ENCODE measurements around the gene TRMT61A. TPM values are rescaled to one million over a fixed set of nuclear protein-coding genes. Genes with fewer than 3 reads are reported as not detected.

Gene TRMT61A
- total and polyA plus RNA-seq, 2 of the 4 experiments (the other 2 are of a cell fraction) = 5.7 to 16.2 TPM

DNA sequence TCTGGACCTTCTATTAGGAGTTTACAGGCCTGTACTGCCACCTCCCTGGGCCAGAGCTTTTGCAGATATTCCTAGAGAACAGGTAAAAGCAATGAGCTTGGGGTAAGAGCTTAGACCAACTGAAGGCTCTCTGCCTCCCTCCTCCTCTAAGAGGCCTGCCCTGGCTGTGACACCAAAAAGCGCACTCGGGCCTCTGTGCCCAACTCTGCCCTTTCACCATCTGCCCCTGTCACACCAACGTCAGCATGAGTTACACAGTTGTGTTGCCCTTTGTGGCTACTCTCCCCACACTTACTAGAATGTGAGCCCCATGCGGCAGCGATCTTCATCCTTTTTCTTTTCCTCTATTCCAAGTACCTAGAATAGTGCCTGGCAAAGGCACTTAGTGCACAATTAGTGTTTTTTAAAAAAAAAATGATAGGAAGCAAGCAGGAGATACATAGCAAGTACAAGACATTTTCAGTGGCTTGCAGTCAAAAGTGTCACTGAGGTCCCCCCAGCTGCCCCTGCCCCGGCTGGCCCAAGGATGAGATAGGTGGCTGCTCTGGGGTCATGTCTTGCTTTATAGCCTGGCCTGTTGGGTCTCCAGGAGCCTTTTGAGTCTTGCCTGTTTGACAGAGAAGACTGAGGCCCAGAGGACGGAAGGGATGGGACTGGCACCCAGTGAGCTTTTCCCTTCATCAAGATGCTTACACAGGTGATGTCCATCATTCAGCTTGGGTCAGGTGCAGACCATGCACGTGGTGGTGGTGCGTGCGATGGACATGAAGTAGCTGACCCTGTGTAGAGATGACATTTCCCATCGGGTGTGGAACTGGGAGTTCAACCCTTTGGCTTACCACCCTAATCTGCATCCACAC, 18.9 kb upstream of the TRMT61A start (continued):
- TF ChIP-seq RCOR1 (IDR thresholded peaks at IDR 0.05; ENCODE audit: insufficient replicate concordance, low read length) (no peak), FOS (IDR thresholded peaks at IDR 0.05; ENCODE audit: low read depth, low read length) (no peak)

- Histone ChIP-seq H2AK5ac (ENCODE audit: low read depth, low read length) (no peak overlapping the region), H3K56ac (ENCODE audit: extremely low read depth, insufficient read depth, low read length) (no peak overlapping the region), H3K9me3 (ENCODE audit: control insufficient read depth, insufficient read depth, low read length) (no peaks in the 10 kb centered on the region), H2BK5ac (ENCODE audit: low read depth, low read length, poor library complexity, severe bottlenecking) (no peak overlapping the region), H3K4me1 (ENCODE audit: control insufficient read depth, insufficient read depth, low read length) (peaks cover 4% of the 10 kb centered on the region; the same call in 1 of the 2 replicates), H2BK20ac (ENCODE audit: low read depth, low read length) (no peak overlapping the region), H2BK15ac (ENCODE audit: low read depth, low read length) (no peak overlapping the region), H4K8ac (ENCODE audit: low read depth in 2 of 2, low read length in 2 of 2) (no peak overlapping the region), H3K27ac (ENCODE audit: insufficient read depth, low read length) (no peak overlapping the region), H4K91ac (ENCODE audit: insufficient read depth, low read depth, low read length) (no peak overlapping the region), H3K23ac (ENCODE audit: low read depth, low read length) (no peak overlapping the region), H4K20me1 (ENCODE audit: insufficient read depth, low read length) (peaks cover 13% of the 10 kb centered on the region), H3K79me1 (ENCODE audit: low read depth in 1 of 2, low read length in 2 of 2) (peaks cover 0 to 18% of the 10 kb centered on the region in 2 experiments; a peak in 3 of 4 replicates), H3K36me3 (ENCODE audit: control insufficient read depth, insufficient read depth, low read length) (peaks cover 35% of the 10 kb centered on the region), H4K5ac (ENCODE audit: low read depth, low read length) (no peak overlapping the region), H2BK120ac (ENCODE audit: low read depth, low read length) (no peak overlapping the region), H2AFZ (replicated peaks; ENCODE audit: low read length, poor library complexity) (no peak overlapping the region), H2AK9ac (replicated peaks; ENCODE audit: low read depth, low read length, poor library complexity) (no peak overlapping the region), H3K14ac (replicated peaks; ENCODE audit: low read depth, low read length) (no peak overlapping the region), H3K4ac (ENCODE audit: low read depth, low read length) (no peak overlapping the region), H3K27me3 (ENCODE audit: control insufficient read depth, insufficient read depth, low read length) (no peaks in the 10 kb centered on the region), H3K9ac (ENCODE audit: low read depth, low read length) (no peak overlapping the region), H3K4me3 (ENCODE audit: insufficient read depth, low read depth, low read length) (no peak overlapping the region), H3K9me1 (ENCODE audit: insufficient read depth, low read length) (no peaks in the 10 kb centered on the region), H3K18ac (ENCODE audit: low read depth, low read length) (no peak overlapping the region), H3K4me2 (ENCODE audit: low read depth, low read length) (no peak overlapping the region)
- no peak for DNase-seq
- no peak for TF ChIP-seq CTCF (conservative IDR thresholded peaks at IDR 0.05; ENCODE audit: low read depth, low read length)
- dilution Hi-C loops (cut with HindIII; ENCODE audit: low sequenced_read_pairs, unreplicated experiment) (no loop called here), intact Hi-C loops (cut with micrococcal nuclease) (no loop called here), in situ Hi-C loops (cut with MboI; ENCODE audit: low sequenced_read_pairs) (no loop called here)
- BruUV-seq (replicated peaks) = no TSS peak
- ChIA-PET POLR2A (ENCODE audit: unreplicated experiment) (no interaction called here), CTCF (no interaction called here)
- 91% methylated on average over 10 of the region's 26 CpGs; no CpG with 5 or more reads in 1 of the 2 experiments for WGBS, 2 experiments (ENCODE audit: extremely low coverage in 2 of 2, insufficient read length in 1 of 2)
- ATAC-seq (ENCODE audit: low read depth) = no peak
Measured at GRCh38 chr14:103510724-103511693, 18.0 kb upstream of the TRMT61A start.
